ENCODE results near the gene DAB2IP.

- TF ChIP-seq CTCF (IDR thresholded peaks at IDR 0.05) (no peak), ZFX (IDR thresholded peaks at IDR 0.05; ENCODE audit: borderline replicate concordance) (no peak)
Measured at GRCh38 chr9:121652838-121653231, 1.4 kb downstream of the DAB2IP start.
